SH-SY5Y (cell line): ENCODE measurements around the gene HK3.

Source experiments
- GATA2 ChIP-seq: IDR thresholded peaks from 2 replicates; pipeline ENCODE4 v1.6.1; 2011; ENCODE audit warnings: mild to moderate bottlenecking, low read depth, low read length
- GATA3 ChIP-seq: IDR thresholded peaks from 2 replicates; pipeline ENCODE4 v1.6.1; 2011; ENCODE audit warnings: low read depth, mild to moderate bottlenecking, low read length, moderate library complexity

DNA sequence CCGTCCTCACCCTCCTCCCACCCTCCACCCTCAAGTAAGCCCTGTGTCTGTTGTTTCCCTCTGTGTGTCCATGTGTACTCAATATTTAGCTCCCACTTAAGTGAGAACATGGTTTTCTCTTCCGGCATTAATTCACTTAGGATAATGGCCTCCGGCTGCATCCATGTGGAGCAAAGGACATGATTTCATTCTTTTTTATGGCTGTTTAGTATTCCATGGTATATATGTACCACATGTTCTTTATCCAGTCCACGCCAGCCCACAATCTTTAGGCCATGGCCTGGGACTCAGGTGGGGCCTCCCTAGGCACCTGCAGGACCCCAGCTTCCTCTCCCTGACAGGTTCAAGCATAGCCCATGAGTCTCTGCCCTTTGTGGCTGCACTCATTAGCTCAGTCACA lies 65.9 kb downstream of the HK3 start:
- no peak for TF ChIP-seq GATA3
- TF ChIP-seq GATA2: no peak
